Karpas-422 (cell line): ENCODE results near the gene COMMD4. TPM values are rescaled to one million over a fixed set of nuclear protein-coding genes. Genes with fewer than 3 reads are reported as not detected.
A peak's percentile ranks its signal among the peaks of the same experiment; 100 is the strongest.
"Not testable (repeated sequence)": the region's sequence is repeated elsewhere in the genome, so short reads cannot be mapped to it uniquely, and the experiment has no call there.

ENCODE experiments used
- DNase-seq: peaks from one replicate; pipeline ENCODE4 v3.0.0-alpha.2; 2015
- H2AFZ ChIP-seq: fragments of 200-600 bp; sonication (generic); 2 replicates; pipeline ENCODE4 v1.6.1; 2014; ENCODE audit warnings: antibody characterized with exemption, low read length, mixed read lengths
- H3K27ac ChIP-seq: fragments of 200-600 bp; sonication (generic); 2 replicates; pipeline ENCODE4 v1.5.1; 2014; ENCODE audit warnings: mild to moderate bottlenecking, low read length, moderate library complexity
- H3K27me3 ChIP-seq: fragments of 200-600 bp; sonication (generic); 2 replicates; pipeline ENCODE4 v1.6.1; 2014; ENCODE audit warnings: low read length, mixed read lengths
- H3K36me3 ChIP-seq: fragments of 200-600 bp; sonication (generic); 2 replicates; pipeline ENCODE4 v1.6.1; 2014; ENCODE audit warnings: low read length, mixed read lengths; ENCODE audit not compliant: insufficient read depth
- H3K4me1 ChIP-seq: fragments of 200-600 bp; sonication (generic); 2 replicates; pipeline ENCODE4 v1.6.1; 2014; ENCODE audit warnings: mild to moderate bottlenecking, low read length, mixed read lengths
- H3K4me2 ChIP-seq: fragments of 200-600 bp; sonication (generic); 2 replicates; pipeline ENCODE4 v1.6.1; 2014; ENCODE audit warnings: low read length, low read depth, mild to moderate bottlenecking; ENCODE audit not compliant: poor library complexity, severe bottlenecking
- H3K4me3 ChIP-seq: fragments of 200-600 bp; sonication (generic); 2 replicates; pipeline ENCODE4 v1.5.1; 2014; ENCODE audit warnings: mild to moderate bottlenecking, antibody characterized with exemption, low read length, mixed read lengths
- H3K79me2 ChIP-seq: fragments of 200-600 bp; sonication (generic); 2 replicates; pipeline ENCODE4 v1.6.1; 2014; ENCODE audit warnings: mild to moderate bottlenecking, low read length, mixed read lengths
- H3K9ac ChIP-seq: fragments of 200-600 bp; sonication (generic); 2 replicates; pipeline ENCODE4 v1.6.0; 2014; ENCODE audit warnings: low read length
- H3K9me2 ChIP-seq: fragments of 200-600 bp; sonication (generic), shearing (Covaris generic); replicated peaks from 2 replicates; pipeline ENCODE4 v1.6.0; 2014; ENCODE audit warnings: mild to moderate bottlenecking, low read length, moderate library complexity; ENCODE audit not compliant: insufficient read depth
- H3K9me3 ChIP-seq: fragments of 300-700, 200-600 bp; sonication (generic); 2 replicates; pipeline ENCODE4 v1.6.1; 2014; ENCODE audit warnings: low read length, mixed read lengths
- H4K20me1 ChIP-seq: fragments of 200-600 bp; sonication (generic); 2 replicates; pipeline ENCODE4 v1.6.1; 2014; ENCODE audit warnings: mild to moderate bottlenecking, antibody characterized with exemption, low read length, low read depth; ENCODE audit not compliant: insufficient read depth
- total RNA-seq: library from RNA; depleted of rRNA; stranded (reverse); fragments of >200 nt; shearing (Covaris generic); gene quantifications from 2 replicates; pipeline ENCODE4 v1.2.3, GENCODE V29; 2014; ENCODE audit warnings: low replicate concordance

COMMD4 gene
- total RNA-seq, 1 experiment from 2014 or later: 43.6 TPM

- no peaks in the 10 kb centered on the region for H3K9me2 ChIP-seq
- peak; percentile 72 for DNase-seq
- no peak overlapping the region for H3K4me3 ChIP-seq
- H2AFZ ChIP-seq: no peak overlapping the region
- H4K20me1 ChIP-seq: no peaks in the 10 kb centered on the region
- H3K79me2 ChIP-seq: no peaks in the 10 kb centered on the region
- H3K4me1 ChIP-seq: no peaks in the 10 kb centered on the region
- H3K9ac ChIP-seq: no peak overlapping the region
- no peak overlapping the region for H3K27ac ChIP-seq
- no peaks in the 10 kb centered on the region for H3K27me3 ChIP-seq
- no peaks in the 10 kb centered on the region for H3K9me3 ChIP-seq
- no peaks in the 10 kb centered on the region for H3K36me3 ChIP-seq
- H3K4me2 ChIP-seq: no peak overlapping the region
Measured at GRCh38 chr15:75307778-75308390, 28.0 kb upstream of the COMMD4 start.

GRCh38 chr15:75309711-75310110, 26.2 kb upstream of the COMMD4 start:
- no peak overlapping the region for H2AFZ ChIP-seq
- no peak overlapping the region for H3K27ac ChIP-seq
- peaks cover 6% of the 10 kb centered on the region for H3K4me1 ChIP-seq
- H3K36me3 ChIP-seq: no peaks in the 10 kb centered on the region
- no peak for DNase-seq
- H3K27me3 ChIP-seq: no peaks in the 10 kb centered on the region
- H3K9ac ChIP-seq: no peak overlapping the region
- no peaks in the 10 kb centered on the region for H3K79me2 ChIP-seq
- H3K4me3 ChIP-seq: no peak overlapping the region
- H3K9me2 ChIP-seq: no peaks in the 10 kb centered on the region
- no peaks in the 10 kb centered on the region for H3K9me3 ChIP-seq
- H3K4me2 ChIP-seq: no peak overlapping the region
- H4K20me1 ChIP-seq: no peaks in the 10 kb centered on the region

- not testable (repeated sequence) for H4K20me1 ChIP-seq, H3K36me3 ChIP-seq, H2AFZ ChIP-seq, H3K27ac ChIP-seq, H3K4me2 ChIP-seq, H3K9ac ChIP-seq, H3K9me2 ChIP-seq, DNase-seq, H3K79me2 ChIP-seq, H3K4me1 ChIP-seq, H3K27me3 ChIP-seq, H3K4me3 ChIP-seq, H3K9me3 ChIP-seq
Measured at GRCh38 chr15:75312548-75312947, 23.3 kb upstream of the COMMD4 start.

GRCh38 chr15:75313116-75313845, 22.6 kb upstream of the COMMD4 start:
- Histone ChIP-seq H2AFZ (no peak overlapping the region), H3K4me1 (peaks cover 10% of the 10 kb centered on the region), H3K27ac (no peak overlapping the region), H3K9ac (no peak overlapping the region), H4K20me1 (no peaks in the 10 kb centered on the region), H3K4me2 (no peak overlapping the region), H3K4me3 (no peak overlapping the region), H3K27me3 (no peaks in the 10 kb centered on the region), H3K36me3 (no peaks in the 10 kb centered on the region), H3K9me3 (no peaks in the 10 kb centered on the region), H3K79me2 (no peaks in the 10 kb centered on the region), H3K9me2 (no peaks in the 10 kb centered on the region)
- DNase-seq: no peak

- H3K36me3 ChIP-seq: no peaks in the 10 kb centered on the region
- no peaks in the 10 kb centered on the region for H3K27me3 ChIP-seq
- H3K4me1 ChIP-seq: peaks cover 10% of the 10 kb centered on the region
- no peaks in the 10 kb centered on the region for H3K79me2 ChIP-seq
- H3K9ac ChIP-seq: no peak overlapping the region
- H3K4me2 ChIP-seq: no peak overlapping the region
- DNase-seq: no peak
- no peaks in the 10 kb centered on the region for H3K9me3 ChIP-seq
- H2AFZ ChIP-seq: no peak overlapping the region
- H3K27ac ChIP-seq: no peak overlapping the region
- H3K9me2 ChIP-seq: no peaks in the 10 kb centered on the region
- H4K20me1 ChIP-seq: no peaks in the 10 kb centered on the region
- H3K4me3 ChIP-seq: no peak overlapping the region
Measured at GRCh38 chr15:75314552-75315290, 21.1 kb upstream of the COMMD4 start.

GRCh38 chr15:75319231-75319897, 16.5 kb upstream of the COMMD4 start:
- not testable (repeated sequence) for H3K4me3 ChIP-seq, H3K36me3 ChIP-seq, H3K9ac ChIP-seq, H2AFZ ChIP-seq, H3K9me3 ChIP-seq, H3K4me1 ChIP-seq, H4K20me1 ChIP-seq, H3K27ac ChIP-seq, H3K79me2 ChIP-seq, H3K9me2 ChIP-seq, H3K27me3 ChIP-seq, DNase-seq, H3K4me2 ChIP-seq

GRCh38 chr15:75321711-75322110, 14.2 kb upstream of the COMMD4 start:
- Histone ChIP-seq H3K27ac (no peak overlapping the region), H3K9ac (no peak overlapping the region), H3K4me2 (no peak overlapping the region), H3K36me3 (no peaks in the 10 kb centered on the region), H3K9me3 (no peaks in the 10 kb centered on the region), H3K27me3 (no peaks in the 10 kb centered on the region), H2AFZ (no peak overlapping the region), H4K20me1 (no peaks in the 10 kb centered on the region), H3K4me1 (peaks cover 11% of the 10 kb centered on the region), H3K9me2 (no peaks in the 10 kb centered on the region), H3K4me3 (no peak overlapping the region), H3K79me2 (no peaks in the 10 kb centered on the region)
- no peak for DNase-seq

GRCh38 chr15:75325922-75326321, 9.9 kb upstream of the COMMD4 start:
- Histone ChIP-seq H3K27me3 (no peaks in the 10 kb centered on the region), H3K9me2 (no peaks in the 10 kb centered on the region), H3K4me3 (0 out of 2 replicates have a peak overlapping the region, but pooled peaks have one; percentile 12), H3K4me2 (peak overlapping the region; percentile 50), H3K4me1 (peaks cover 11% of the 10 kb centered on the region), H3K36me3 (no peaks in the 10 kb centered on the region), H3K9me3 (no peaks in the 10 kb centered on the region), H3K9ac (no peak overlapping the region), H3K27ac (no peak overlapping the region), H3K79me2 (no peaks in the 10 kb centered on the region), H2AFZ (no peak overlapping the region), H4K20me1 (no peaks in the 10 kb centered on the region)
- no peak for DNase-seq
